OCI-LY1 (cell line): Measurements from ENCODE around the gene FABP2.

Experiments
- CTCF ChIP-seq: fragments of 200-600 bp; sonication (generic), shearing (Covaris generic); IDR thresholded peaks from 2 replicates; pipeline ENCODE4 v1.5.1; 2017; ENCODE audit warnings: mild to moderate bottlenecking, antibody characterized with exemption, low read length, moderate library complexity, mixed read lengths
- EZH2 ChIP-seq: fragments of 200-600 bp; sonication (generic), shearing (Covaris generic); IDR thresholded peaks from 2 replicates; pipeline ENCODE4 v1.8.0; 2017; ENCODE audit warnings: borderline replicate concordance, mixed run types, mild to moderate bottlenecking, antibody characterized with exemption, low read length, moderate library complexity, mixed read lengths

- TF ChIP-seq CTCF (no peak), EZH2 (no peak)
Measured at GRCh38 chr4:119337010-119337409, 15.1 kb upstream of the FABP2 start.
